Choroid plexus epithelial cell (primary cell): ENCODE results near the gene CEACAM1.
"Not testable (repeated sequence)": the region's sequence is repeated elsewhere in the genome, so short reads cannot be mapped to it uniquely, and the experiment has no call there.

Experiments
- DNase-seq: peaks from one replicate; pipeline ENCODE4 v3.0.0-alpha.2; 2010; ENCODE audit warnings: low read depth
- H3K4me3 ChIP-seq: 2 replicates; pipeline ENCODE4 v1.5.1; 2011; ENCODE audit warnings: low read depth, mild to moderate bottlenecking, control low read depth, low read length, moderate library complexity
- TF ChIP-seq, protein P1 (sequence below): conservative IDR thresholded peaks from 2 replicates; pipeline ENCODE4 v1.5.1; 2011; ENCODE audit warnings: low read depth, mild to moderate bottlenecking, control low read depth, inconsistent platforms, low read length, moderate library complexity

The CEACAM1 gene

DNA sequence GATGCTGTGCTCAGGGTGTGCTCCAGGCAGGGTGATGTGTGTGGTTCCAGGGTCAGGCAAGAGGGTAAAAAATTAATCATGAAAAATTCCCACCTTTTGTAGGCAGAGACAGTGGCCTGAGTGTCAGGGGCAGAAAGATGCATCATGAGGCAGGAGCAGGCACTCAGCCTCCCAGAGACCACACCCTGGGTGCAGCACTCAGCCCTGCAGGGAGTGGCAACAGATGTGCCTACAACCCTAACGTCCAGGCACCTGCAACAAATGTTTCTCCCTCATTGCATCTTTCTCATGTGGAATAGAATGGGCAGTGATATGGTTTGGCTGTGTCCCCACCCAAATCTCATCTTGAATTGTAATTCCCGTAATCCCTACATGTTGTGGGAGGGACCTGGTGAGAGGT lies 19.6 kb upstream of the CEACAM1 start:
- no peak overlapping the region for H3K4me3 ChIP-seq
- DNase-seq: no peak
- TF ChIP-seq, protein P1, sequence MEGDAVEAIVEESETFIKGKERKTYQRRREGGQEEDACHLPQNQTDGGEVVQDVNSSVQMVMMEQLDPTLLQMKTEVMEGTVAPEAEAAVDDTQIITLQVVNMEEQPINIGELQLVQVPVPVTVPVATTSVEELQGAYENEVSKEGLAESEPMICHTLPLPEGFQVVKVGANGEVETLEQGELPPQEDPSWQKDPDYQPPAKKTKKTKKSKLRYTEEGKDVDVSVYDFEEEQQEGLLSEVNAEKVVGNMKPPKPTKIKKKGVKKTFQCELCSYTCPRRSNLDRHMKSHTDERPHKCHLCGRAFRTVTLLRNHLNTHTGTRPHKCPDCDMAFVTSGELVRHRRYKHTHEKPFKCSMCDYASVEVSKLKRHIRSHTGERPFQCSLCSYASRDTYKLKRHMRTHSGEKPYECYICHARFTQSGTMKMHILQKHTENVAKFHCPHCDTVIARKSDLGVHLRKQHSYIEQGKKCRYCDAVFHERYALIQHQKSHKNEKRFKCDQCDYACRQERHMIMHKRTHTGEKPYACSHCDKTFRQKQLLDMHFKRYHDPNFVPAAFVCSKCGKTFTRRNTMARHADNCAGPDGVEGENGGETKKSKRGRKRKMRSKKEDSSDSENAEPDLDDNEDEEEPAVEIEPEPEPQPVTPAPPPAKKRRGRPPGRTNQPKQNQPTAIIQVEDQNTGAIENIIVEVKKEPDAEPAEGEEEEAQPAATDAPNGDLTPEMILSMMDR: no peak

DNA sequence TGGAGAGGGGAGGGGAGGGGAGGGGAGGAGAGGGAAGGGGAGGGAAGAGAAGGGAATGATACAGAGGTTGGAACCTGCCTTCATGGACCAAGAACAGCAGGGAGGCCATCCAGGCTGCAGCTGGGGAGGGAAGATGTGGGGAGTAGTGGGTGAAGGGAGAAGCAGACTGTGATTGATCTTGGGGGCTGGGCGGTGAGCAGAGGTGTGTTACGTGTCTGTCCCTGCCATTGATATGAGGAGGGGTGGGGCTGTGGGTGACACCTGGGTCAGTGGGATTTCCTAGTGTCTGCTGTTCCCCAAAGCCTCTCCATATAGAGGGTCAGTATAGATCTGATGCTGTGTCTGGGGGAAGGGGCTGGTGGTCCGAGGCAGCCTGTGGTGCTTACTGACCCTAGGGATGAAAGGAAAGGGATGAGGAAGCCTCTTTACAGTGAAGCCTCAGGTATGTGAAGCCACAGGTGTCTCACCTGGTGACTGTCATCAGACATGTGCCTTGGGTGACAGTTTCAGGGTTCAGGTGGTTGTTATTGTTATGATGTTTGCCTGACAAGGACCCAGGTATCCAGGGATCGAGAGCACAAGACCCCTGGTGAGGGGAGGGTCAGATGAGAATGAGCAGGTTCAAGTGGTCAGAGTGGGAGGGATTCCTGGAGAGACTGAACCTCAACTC lies 18.7 kb upstream of the CEACAM1 start:
- TF ChIP-seq, protein P1: no peak
- H3K4me3 ChIP-seq: no peak overlapping the region
- DNase-seq: no peak

DNA sequence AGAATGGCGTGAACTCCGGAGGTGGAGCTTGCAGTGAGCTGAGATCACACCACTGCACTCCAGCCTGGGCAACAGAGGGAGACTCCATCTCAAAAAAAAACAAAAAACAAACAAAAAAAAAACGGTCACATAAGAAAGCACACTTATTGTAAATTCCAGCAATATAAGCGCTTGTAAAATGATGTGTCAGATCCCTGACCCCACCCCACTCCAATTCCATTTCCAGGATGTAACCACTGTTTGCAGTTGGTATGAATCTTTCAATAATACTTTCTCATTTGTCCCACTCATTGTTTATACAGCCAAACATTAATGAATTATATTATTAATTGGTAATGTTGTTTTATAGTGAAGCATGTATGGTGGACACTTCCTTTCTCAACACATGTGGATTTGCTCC lies 15.9 kb upstream of the CEACAM1 start:
- DNase-seq: no peak
- TF ChIP-seq, protein P1: no peak
- H3K4me3 ChIP-seq: no peak overlapping the region

DNA sequence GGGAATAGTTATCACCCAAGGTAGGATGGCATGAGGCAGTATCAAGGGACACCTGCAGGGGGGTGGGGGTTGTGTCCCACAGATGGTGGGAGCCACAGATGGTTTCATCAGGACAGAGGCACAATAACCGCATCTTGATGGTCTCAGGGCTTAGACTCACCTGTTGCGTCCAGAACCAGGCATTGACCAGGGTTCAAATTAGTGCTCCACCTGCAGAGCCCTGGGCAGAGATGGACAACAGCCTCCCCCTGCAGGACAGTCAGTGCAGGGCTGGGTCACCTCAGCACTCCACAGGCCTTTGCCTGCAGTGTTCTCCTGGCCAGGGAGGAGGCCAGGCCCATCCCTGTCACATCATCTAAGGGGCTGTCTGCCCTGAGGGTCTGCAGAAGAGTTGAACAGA lies 14.5 kb upstream of the CEACAM1 start:
- no peak overlapping the region for H3K4me3 ChIP-seq
- no peak for DNase-seq
- TF ChIP-seq, protein P1: peak; percentile 29

DNA sequence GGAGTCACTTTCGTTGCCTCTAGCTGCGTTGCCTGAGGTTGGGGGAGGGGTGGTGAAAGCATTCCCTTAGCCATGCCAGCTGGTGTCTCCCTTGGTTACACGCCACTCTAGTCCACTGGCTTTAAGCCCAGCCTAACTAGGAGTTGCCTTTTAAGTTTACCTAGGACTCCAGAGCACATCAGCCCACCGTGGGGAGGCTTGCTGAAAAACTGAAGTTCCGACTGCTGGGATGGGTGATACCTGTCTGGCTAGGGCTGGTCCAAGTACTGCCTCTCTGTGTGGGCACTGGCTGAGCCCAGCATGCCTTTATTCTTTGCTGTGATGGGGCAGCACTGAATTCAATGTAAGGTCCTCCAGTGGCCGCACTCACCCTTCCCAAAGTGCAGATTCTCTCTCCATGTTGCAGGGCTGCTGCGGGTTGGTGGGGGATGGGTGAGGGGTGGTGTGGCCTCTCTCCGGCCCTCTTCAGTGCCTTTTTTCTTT lies 11.8 kb upstream of the CEACAM1 start:
- no peak overlapping the region for H3K4me3 ChIP-seq
- TF ChIP-seq, protein P1: no peak
- no peak for DNase-seq

DNA sequence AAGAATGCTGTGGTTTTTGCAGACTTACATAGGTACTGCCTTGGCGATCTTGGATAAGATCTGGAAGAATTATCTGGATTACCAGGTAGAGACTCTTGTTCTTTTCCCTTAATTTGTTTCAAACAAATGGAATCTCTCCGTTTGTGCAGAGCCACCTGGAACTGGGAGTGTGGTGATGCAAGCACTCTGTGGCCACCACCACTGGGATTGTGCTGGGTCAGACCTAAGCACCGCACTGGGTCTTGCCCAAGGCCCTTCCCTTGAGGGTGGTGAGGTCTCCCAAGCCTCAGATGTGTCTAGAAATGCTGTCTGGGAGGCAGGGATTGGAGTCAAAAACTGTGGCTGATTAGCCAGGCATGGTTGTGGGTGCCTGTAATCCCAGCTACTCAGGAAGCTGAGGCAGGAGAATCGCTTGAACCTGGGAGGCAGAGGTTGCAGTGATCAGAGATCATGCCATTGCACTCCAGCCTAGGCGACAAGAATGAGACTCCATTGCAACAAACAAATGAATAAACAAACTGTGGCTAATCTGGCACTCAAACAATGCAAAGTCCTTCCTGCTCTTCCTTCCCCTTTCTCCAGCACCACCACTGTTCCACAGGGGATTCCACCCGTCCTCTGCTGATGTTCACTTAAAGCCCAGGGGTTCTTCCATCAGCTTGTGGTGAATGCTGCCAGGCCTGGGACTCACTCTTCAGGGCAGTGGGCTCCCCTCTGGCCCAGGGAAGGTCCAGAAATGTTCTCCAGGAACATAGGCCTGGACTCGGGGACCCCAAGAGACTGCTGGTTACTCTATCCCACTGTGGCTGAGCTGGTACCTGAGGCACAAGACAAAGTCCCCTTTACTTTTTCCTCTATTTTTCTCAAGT lies 10.8 kb upstream of the CEACAM1 start:
- TF ChIP-seq, protein P1: no peak
- no peak overlapping the region for H3K4me3 ChIP-seq
- DNase-seq: no peak

DNA sequence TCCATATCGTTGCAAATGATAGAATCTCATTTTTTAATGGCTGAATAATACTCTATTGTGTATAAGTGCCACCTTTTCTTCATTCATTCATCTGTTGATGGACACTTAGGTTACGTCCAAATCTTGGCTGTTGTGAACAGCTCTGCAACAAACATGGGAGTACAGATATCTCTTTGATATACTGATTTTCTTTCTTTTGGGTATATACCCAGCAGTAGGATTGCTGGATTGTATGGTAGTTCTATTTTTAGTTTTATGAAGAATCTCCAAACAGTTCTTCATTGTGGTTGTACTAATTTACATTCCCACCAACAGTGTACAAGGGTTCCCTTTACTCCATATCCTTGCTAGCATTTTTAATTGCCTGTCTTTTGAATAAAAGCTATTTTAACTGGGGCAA lies 7.0 kb upstream of the CEACAM1 start:
- H3K4me3 ChIP-seq, DNase-seq: not testable (repeated sequence)
